HG03520 (cell line): Measurements from ENCODE around the gene SUGCT.
"Not testable (repeated sequence)": the region's sequence is repeated elsewhere in the genome, so short reads cannot be mapped to it uniquely, and the experiment has no call there.

Source experiments
- ATAC-seq: cut with Tn5 transposase; IDR thresholded peaks from one replicate; pipeline ENCODE4 v1.9.1; 2021; ENCODE audit warnings: mild to moderate bottlenecking, moderate library complexity; ENCODE audit not compliant: unreplicated experiment

SUGCT gene

DNA sequence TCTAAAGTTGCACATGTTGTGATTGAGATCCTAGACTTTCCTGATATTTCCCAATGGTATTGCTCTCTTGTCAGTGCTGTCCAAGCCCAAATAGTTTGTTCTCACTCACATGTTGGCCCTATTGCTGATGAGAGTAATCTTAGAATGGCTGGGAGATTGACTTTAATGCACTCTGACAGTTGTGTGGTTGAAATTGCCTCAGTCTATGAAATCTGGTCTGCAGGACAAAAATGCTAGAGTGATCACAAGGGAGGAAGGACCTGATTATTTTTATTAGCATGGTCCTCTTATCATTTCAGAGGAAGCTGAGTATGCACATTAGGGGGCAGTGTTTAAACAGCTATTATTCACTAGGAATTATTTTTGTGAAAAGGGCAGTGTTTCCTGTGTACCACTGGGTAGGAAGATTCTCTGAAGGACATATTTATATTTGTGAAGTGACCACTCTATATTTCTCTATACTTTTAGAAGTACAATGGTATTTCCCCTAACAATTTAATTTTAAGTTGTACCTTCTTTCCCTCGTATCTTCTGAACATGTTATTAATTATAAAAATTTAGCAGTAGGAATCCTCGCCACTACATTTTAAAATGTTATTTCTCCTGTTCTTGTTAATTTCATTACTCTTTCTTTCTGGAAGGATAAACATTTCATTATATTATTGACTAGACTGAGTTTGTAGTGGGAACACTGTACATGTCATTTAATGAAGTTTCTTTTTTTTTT, 64.4 kb downstream of the SUGCT start:
- no peak for ATAC-seq

DNA sequence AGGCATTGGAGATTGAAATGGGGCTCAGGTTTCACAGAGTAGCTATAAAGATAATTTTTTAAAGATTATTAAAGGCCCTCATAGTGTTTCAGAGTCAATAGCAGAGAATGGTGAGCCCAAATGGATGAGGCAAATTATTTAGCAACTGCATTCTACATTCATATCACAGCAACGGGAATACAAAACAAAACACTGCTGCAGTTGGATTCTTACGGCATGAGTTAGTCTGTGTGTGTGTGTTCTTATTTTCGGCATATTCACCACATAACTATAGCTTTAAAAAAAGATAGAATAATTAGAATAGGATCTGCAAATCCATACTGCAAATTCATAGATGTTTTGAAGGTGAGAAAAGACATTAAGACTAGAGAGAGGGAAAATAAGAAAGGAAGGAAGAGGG, 66.0 kb downstream of the SUGCT start:
- ATAC-seq = no peak

DNA sequence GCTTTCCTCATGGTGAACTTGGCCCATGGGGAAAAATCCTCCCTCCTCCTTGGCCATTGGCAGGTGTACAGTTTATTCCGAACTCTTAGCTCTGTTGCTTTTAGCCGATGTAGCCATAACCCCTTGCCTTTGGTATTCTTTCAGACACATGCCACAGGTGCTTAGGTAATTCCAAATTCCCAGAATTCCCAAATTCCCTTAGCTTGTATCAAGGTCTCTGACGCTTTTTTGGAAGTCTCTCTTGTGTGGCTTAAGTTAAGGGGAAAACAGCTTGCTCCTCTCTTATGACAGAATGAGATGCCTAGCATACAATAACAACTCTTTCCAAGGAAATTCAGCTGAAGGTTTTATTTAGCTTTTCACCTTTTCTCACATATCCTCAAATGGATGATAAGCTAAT, 68.0 kb downstream of the SUGCT start:
- ATAC-seq = no peak

DNA sequence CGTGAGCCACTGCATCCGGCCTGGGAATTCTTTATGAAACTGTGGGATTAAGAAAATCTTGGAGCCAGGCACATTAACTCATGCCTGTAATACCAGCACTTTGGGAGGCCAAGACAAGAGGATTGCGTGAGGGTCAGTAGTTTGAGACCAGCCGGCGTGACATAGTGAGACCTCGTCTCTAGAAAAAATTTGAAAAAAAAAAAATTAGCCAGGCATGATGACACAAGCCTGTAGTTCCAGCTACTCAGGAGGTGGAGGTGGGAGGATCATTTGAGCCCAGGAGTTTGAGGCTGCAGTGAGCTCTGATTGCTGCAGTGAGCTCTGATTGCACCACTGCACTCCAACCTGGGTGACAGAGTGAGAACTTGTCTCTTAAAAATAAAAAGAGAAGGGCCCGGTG, 69.8 kb downstream of the SUGCT start:
- no peak for ATAC-seq

DNA sequence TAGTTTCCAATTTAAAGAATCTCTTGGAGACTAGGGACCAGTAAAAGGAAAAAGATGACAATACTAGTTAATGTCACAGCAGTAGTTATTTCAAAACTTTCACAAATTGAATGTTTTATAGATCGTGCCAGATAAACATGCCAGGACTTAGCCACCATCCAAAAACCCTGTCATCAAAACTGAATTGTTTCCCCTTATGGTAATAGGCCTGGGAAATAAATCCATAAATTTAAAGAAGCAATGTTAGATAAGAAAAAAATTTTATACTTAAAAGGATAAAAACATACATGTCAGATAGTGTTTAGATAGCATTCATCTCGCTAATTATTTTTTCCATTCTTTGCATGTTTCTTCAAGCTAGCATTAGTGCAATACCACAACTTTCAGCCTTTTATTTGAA, 71.2 kb downstream of the SUGCT start:
- ATAC-seq = no peak

DNA sequence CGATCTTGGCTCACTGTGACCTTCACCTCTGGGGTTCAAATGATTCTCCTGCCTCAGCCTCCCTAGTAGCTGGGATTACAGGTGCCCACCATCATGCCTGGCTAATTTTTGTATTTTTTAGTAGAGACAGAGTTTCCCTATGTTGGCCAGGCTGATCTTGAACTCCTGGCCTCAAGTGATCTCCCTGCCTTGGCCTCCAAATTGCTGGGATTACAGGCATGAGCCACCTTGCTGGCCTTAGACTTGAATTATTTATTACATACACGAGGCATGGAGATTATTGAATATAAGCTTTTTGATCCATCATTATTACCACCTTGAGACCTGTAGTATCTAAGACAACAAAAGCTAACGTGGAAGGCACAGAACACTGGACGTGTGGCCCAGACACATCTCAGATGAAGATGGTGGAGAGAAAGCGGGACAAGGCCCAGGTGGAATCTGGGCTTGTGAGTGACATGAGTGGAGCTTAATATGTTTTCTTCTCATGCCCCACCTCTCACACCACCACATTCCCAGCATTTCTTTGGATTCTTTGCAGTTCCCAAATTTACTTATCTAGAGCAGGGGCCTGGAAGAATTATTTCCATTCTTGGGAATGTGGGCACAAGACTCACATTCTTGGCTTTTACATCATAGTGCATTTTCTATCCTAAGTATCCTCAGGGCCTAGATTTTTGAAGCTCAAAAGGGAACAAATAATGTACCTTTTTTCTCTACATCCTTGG, 76.6 kb downstream of the SUGCT start:
- ATAC-seq = no peak

DNA sequence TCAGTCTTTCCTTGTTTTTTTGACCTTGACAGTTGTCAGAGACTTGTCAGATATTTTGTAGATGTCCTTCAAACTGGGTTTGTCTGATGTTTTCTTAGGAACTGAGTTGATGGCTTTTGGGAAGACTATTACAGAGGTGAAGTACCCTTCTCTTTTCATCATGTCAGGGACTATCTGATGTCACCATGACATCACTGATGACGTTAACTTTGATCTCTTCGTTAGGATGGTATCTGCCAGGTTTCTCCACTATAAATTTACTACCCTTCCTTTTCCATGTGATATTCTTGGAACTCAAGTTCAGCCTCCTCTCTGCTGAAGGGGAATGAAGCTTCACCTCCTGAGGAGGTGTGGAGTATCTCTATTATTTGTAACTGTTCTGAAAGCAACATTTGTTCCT, 78.5 kb downstream of the SUGCT start:
- ATAC-seq = no peak

DNA sequence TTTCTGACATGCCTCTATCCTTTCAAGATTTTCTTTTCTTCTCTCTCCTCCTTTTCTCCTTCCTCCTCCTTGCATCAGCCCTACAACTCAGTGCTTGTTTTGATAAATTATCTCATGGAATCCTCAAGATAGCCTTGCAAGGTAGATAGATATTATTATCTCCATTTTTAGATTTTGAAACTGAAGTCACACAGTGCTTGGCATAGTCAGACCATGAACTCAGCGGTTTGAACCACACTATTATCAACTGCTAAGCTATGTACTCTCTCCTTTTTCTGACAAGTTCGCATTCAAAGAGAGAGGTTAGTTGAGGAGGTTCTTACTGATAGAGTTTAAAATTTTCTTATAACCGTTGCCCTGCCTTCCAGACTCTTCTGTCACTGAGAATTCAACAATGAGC, 79.1 kb downstream of the SUGCT start:
- no peak for ATAC-seq

DNA sequence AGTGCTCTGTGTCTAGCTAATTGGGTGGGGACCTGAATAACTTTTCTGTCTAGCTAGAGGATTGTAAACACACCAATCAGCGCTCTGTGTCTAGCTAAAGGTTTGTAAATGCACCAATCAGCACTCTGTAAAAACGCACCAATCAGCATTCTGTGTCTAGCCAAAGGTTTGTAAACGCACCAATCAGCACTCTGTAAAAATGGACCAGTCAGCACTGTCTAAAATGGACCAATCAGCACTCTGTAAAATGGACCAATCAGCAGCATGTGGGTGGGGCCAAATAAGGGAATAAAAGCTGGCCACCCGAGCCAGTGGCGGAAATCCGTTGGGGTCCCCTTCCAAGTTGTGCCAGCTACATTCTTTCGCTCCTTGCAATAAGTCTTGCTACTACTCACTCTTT, 83.8 kb downstream of the SUGCT start:
- not testable (repeated sequence) for ATAC-seq

DNA sequence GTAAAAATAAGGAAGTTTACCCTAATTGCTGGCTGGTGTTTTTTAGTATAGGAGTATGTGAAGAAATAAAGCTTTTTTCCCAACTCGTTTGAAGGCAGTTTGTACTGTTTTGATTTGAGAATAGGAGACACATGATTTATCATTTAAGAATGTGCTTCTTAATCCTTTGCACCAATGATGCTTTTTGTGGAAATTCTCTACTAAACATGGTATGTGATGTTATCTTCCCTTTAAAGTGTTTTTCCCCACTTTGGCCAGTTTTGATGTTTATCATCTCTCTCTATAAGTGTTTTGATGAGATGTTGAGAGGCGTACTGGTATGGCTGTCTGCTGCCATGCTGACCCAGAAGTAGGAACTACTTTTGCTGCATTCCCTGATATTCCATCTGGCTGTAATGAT, 85.1 kb downstream of the SUGCT start:
- no peak for ATAC-seq

DNA sequence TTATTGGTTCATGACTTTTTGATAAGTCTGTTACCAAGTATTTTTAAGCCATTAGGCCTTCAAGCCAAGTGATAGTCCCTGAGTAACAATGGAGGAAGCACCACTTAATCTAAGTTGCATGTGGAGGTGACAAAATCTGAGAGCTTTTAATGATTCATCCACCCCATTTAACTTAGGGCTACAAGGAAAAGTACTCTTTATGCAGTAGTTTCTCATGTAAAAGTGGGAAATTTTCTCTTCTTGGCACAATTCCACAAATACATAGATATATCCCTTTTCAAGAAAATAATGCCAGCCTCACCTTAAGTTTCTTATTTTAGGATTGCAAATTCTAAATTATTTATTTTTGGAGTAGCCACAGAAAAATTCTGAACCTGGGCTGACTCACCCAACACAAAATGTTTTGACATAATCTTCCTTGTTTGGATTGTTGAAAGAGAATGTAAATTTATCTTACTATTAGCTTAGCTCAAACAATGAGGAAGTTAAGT, 85.7 kb downstream of the SUGCT start:
- ATAC-seq = no peak

DNA sequence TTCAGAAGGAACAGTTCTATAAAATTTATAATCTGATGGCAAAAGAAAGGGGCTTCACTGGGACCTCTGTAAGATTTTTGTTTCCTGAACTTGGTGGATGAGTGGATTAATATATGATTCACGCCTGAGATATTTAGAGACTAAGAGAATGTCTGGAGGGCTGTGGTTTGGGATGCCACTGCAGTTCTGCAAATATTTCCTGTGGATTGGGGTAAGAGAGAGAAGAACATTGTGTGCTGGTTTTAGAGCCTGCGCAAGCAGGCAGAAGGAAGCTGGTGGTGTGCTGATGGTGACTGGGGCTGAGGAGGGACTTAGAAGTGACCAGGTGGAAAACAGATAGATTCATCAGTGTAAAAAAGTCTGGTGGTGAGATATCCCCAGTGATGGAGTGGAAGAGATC, 87.0 kb downstream of the SUGCT start:
- ATAC-seq = no peak

DNA sequence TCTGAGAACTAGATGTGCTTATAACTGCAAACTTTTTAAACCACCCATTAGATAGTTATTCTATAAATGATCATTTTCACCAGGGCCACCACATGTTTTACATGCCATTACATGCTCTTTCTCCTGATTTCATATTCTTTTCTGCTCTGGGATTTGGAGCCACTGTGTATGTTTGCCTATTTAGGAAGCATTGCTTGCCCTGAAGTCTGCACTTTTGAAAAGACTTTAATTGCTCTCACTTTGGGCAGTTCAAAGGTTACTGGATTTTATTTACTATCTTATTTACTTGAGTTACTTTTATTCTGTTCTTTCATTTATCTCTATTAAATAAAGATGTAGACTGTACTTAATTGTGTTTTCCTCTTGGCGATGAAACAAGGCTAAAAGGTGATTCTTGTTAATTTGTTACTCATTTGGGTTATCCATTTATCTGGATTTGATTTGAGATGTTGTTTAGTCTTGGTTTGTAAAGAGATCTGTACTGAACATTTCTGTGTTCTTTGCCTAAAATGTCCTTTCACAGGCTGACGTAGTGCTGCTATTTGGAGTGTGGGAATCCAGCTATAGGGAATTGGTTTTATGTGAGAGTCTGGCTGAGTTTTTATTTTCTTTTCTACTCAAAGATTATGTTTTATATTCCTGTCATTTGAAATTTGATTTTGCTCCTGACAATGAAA, 88.8 kb downstream of the SUGCT start:
- ATAC-seq = no peak

DNA sequence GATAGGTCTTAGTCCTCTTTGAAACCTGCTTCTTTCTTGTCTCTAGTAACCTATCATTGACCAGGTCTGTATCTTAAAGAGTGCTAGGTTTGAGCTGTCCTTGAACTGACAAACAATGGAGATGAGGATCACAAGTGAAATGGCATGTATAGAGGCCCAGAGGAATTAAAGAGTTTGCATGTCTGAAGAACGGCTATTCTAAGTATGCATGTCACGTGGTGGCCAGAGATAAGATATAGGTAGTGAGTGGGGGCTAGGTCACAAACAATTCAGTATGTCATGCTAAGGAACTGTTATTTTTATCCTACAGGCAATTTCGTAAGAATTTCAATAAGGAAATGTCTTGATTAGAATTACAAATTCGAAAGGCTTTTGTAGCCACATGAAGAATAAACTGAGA, 95.3 kb downstream of the SUGCT start:
- ATAC-seq = no peak

DNA sequence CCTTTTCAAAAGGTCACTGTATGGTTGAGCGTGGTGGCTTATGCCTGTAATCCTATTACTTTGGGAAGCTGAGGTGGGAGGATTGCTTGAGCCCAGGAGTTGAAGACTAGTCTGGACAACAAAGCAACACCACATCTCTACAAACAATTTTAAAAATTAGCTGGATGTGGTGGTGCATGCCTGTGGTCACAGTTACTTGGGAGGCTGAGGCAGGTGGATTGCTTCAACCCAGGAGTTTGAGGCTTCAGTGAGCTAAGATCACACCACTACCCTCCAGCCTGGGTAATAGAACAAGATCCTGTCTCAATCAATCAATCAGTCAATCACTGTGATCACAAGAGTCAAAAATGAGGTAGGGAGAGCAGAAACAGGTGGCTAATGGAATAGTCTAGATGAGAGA, 97.0 kb downstream of the SUGCT start:
- ATAC-seq = no peak

DNA sequence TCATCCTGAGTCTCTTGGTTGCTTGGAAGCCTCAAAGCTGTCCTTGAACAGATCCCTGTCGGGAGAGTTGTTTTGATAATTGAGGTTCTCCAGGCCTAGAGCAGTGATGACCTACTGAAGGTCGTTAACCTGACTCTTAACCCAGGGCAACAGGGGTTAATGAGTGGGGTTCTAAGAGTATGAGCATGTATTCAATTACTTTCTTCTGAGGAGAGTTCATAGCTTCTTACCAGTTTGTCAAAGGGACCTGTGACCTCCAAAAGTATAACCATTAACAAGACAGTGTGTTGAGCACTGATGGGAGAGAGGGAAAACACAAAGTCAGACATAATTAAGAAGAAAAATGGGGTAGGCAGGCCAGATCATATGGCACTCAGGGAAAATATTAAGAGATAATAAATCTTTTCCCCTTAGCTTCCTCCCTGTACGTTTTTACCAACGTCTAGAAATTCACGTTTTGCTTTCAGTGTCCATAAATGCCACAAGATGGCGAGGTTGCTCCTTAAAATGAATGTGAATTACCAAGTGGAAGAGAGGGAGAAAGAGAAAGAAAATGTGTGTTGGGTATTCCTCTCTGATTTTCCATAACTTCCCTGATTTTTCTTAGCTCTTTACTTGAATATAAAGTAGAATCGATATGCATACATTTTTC, 97.6 kb downstream of the SUGCT start:
- no peak for ATAC-seq

DNA sequence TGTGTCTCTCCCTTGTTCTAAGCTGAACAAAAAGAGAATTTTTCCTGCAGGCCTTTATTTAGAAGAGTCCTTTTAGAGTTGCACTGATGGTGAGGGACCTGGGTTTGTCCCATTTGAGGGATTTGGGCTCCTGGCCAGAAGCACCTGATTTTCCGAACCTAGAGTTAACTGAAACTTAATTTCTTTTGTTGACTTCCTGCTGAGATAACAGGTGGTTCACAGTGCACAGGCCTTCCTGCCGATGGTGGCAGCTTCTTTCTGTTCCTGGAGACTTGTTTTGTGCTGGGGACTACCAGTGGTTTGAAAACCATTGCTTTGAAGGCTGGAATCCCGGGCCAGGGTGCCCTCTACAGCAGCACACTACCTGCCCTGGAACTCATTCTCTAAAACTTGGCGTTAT, 99.2 kb downstream of the SUGCT start:
- no peak for ATAC-seq

DNA sequence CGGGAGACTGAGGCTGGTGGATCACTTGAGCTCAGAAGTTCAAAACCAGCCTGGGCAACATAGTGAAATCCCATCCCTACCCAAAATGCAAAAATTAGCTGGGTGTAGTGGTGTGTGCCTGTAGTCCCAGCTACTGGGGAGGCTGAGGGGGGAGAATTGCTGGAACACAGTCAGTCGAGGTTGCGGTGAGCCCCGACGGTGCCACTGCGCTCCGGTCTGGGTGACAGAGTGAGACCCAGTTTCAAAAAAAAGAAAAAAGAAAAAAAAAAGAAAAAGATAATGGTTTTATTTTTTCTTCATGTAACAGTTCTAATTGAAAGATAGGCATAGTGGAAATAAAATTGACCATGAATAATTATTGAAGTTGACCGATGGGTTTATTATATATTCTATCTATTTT, 99.9 kb downstream of the SUGCT start:
- no peak for ATAC-seq

DNA sequence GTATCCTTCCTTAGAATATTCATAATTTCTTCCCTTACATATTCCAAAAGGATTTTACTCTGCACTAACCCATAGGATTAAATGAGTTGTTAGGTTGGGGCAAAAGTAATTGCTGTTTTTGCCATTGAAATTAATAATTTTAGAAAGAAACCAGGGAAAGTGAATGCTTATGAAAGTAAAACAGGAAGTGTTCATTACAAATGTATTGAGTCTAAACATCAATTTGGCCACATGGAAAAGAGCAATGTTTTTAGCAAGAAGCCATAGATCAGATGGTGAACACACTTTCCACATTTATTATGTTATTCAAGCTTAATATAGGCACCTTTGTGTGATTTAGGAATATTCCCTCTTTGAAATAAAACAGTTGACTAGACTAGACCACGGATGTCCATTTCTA, 102.9 kb downstream of the SUGCT start:
- ATAC-seq = no peak

DNA sequence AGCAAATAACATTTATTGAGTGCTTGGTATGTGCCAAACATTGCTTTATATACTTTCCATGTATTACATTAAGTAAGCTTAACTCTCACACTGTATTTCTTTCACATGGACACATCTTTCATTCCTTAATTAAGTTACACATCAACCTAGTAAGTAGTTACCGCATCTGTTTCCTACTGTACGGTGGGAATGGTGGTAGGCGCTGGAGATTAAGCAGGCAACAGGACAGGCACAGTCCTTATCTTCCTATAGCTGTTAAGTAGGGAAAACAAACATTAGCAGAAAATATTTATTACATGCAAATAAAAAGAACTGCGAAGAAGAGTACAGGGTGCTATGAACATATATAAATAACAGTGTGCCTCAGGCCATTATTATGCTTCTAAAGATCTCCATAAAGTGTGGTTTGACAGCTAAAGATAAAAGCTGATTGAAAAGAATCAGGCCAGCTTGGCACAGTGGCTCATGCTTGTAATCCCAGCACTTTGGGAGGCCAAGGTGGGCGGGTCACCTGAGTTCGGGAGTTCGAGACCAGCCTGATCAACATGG, 105.0 kb downstream of the SUGCT start:
- ATAC-seq = no peak

DNA sequence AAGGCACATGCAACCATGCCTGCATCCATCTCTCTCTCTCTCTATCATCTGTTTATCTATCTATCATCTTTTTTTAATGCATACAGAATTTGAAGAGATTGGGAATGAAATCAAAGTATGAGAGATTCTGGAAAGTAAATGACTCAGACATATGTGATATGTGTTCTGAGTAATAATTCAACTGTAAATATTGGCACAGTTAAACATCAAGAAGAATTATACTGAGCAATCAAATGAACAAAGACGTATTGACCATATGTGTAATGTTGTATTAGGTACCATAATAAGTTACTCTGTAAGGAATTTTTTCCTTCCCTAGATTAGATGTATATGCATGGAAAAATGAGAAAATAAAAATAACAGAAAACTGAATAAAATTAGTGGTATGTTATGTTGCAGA, 108.3 kb downstream of the SUGCT start:
- ATAC-seq = no peak
